ENCODE data around the gene UBE2Z. TPM values are rescaled to one million over a fixed set of nuclear protein-coding genes. Genes with fewer than 3 reads are reported as not detected.
A peak's percentile ranks its signal among the peaks of the same experiment; 100 is the strongest.

The UBE2Z gene
- total and polyA plus RNA-seq, 2 of the 4 experiments (the other 2 are of a cell fraction), result 68.5 to 126 TPM

DNA sequence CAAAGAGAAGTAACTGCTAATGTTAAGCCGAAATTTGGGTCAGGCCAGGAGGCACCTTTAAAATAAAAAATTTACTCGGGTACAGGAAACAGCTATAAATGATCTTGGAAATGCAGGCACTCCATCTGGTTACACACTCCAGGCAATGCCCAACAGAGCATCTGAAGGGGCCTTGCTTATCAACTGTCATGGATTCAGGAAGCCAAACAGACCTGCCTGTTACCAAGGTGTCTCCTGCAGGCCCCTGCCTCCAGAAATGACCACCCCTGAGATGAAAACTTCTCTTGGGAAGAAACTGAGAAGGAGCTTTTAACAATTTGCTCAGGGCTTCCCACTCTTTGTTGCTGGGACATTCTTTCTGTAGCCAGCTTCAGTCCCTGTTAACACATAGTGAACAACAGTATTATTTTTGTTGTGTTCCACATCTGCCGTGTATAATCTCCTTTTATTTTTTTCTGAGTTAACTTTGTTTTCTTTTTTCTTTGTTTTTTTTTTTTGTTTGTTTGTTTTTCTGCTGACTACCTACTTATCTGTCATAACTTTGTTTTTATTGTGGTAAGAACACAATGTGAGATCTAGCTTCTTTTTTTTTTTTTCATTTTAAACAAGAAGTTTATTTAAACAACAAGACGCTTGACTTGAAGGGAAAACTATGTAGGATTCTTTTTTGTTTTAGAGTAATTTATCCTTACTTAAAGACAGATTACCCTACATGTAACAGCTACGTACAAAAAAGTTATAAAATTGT lies 34.3 kb upstream of the UBE2Z start (continued):
- TF ChIP-seq FOS (IDR thresholded peaks at IDR 0.05; ENCODE audit: low read depth, low read length), result no peak

DNA sequence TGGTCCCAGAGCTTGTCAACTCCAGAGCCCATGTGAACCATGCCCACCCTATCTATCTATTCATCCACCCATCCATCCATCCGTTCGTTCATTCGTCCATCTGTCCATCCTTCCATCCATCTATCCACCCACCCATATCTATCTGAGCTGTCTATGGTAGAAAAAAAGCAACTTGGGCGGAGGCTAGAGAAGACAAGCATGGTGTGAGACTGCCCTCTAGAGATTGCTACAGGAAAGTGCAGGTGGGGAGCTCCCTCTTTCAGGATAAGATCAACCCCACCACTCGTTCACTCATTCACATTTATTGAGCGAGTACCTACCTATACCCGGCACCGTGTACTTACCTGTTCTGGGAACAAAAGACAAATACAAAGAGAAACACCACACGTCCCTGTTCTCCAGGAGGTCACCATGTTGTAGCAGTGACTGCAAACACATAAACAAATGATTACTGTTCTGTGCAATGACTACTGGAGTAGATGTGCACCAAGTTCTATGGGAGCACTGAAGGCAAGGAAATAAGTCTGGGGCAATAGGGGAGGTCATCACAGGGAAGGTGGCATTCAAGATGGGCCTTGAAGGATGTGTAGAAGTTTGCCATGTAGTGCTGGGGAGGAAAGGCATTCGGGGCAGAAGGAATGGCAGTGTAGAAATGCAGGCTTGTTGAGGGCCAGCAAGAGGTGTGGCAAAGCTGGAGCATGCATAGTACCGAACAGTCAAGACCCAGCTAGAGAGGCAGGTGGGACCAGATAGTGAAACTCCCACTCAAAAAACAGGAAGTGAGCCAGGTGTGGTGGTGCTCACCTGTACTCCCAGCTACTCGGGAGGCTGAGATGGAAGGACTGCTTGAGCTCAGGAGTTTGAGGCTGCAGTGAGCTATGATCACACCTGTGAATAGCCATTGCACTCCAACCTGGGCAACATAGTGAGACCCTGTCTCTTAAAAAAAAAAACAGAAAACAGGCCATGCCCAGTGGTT lies 29.0 kb upstream of the UBE2Z start:
- intact Hi-C loops (cut with micrococcal nuclease), result loop anchor here (1.0 to 2.0 kb wide), 5 partner anchors 65 to 208 kb away; no protein-coding TSS in a partner anchor
- POLR2A ChIA-PET (ENCODE audit: unreplicated experiment), result no interaction called here
- TF ChIP-seq NFE2L2 (IDR thresholded peaks at IDR 0.05; ENCODE audit: low read depth, low read length) (no peak), POLR2A (IDR thresholded peaks at IDR 0.05; ENCODE audit: low read depth, low read length) (0 out of 2 replicates have a peak, but pooled peaks have one; percentile 36), CEBPB (IDR thresholded peaks at IDR 0.05; ENCODE audit: low read depth, low read length) (no peak), MAZ (IDR thresholded peaks at IDR 0.05; ENCODE audit: borderline replicate concordance, low read depth, low read length) (no peak), RFX5 (IDR thresholded peaks at IDR 0.05; ENCODE audit: low read depth, low read length) (no peak), RCOR1 (IDR thresholded peaks at IDR 0.05; ENCODE audit: insufficient replicate concordance, low read length) (no peak), CHD1 (IDR thresholded peaks at IDR 0.05; ENCODE audit: low read depth, low read length) (no peak), FOS (IDR thresholded peaks at IDR 0.05; ENCODE audit: low read depth, low read length) (no peak), RAD21 (IDR thresholded peaks at IDR 0.05; ENCODE audit: low read length) (peak; percentile 98), MAFK (IDR thresholded peaks at IDR 0.05; ENCODE audit: low read depth, low read length) (no peak)
- TF ChIP-seq, protein P1, sequence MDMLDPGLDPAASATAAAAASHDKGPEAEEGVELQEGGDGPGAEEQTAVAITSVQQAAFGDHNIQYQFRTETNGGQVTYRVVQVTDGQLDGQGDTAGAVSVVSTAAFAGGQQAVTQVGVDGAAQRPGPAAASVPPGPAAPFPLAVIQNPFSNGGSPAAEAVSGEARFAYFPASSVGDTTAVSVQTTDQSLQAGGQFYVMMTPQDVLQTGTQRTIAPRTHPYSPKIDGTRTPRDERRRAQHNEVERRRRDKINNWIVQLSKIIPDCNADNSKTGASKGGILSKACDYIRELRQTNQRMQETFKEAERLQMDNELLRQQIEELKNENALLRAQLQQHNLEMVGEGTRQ (IDR thresholded peaks at IDR 0.05; ENCODE audit: low read depth, low read length), result no peak

More for the DNA sequence above, 29.0 kb upstream of the UBE2Z start:
- Histone ChIP-seq H4K91ac (ENCODE audit: insufficient read depth, low read depth, low read length) (no peak overlapping the region), H4K20me1 (ENCODE audit: insufficient read depth, low read length) (no peaks in the 10 kb centered on the region), H3K4me2 (ENCODE audit: low read depth, low read length) (0 out of 2 replicates have a peak overlapping the region, but pooled peaks have one; percentile 21), H3K27ac (ENCODE audit: insufficient read depth, low read length) (no peak overlapping the region), H4K8ac (ENCODE audit: low read depth in 2 of 2, low read length in 2 of 2) (no peak overlapping the region), H2AK9ac (replicated peaks; ENCODE audit: low read depth, low read length, poor library complexity) (no peak overlapping the region), H3K4me1 (ENCODE audit: control insufficient read depth, insufficient read depth, low read length) (no peaks in the 10 kb centered on the region), H2BK20ac (ENCODE audit: low read depth, low read length) (no peak overlapping the region), H3K18ac (ENCODE audit: low read depth, low read length) (no peak overlapping the region), H2BK15ac (ENCODE audit: low read depth, low read length) (no peak overlapping the region), H3K56ac (ENCODE audit: extremely low read depth, insufficient read depth, low read length) (no peak overlapping the region), H3K4me3 (ENCODE audit: insufficient read depth, low read depth, low read length) (no peak overlapping the region), H3K79me1 (ENCODE audit: low read depth in 1 of 2, low read length in 2 of 2) (no peaks in the 10 kb centered on the region), H3K14ac (replicated peaks; ENCODE audit: low read depth, low read length) (no peak overlapping the region), H2BK5ac (ENCODE audit: low read depth, low read length, poor library complexity, severe bottlenecking) (no peak overlapping the region), H3K9me1 (ENCODE audit: insufficient read depth, low read length) (no peaks in the 10 kb centered on the region), H3K27me3 (ENCODE audit: control insufficient read depth, insufficient read depth, low read length) (peaks cover 2% of the 10 kb centered on the region), H3K23ac (ENCODE audit: low read depth, low read length) (no peak overlapping the region), H2AK5ac (ENCODE audit: low read depth, low read length) (no peak overlapping the region), H3K9me3 (ENCODE audit: control insufficient read depth, insufficient read depth, low read length) (no peaks in the 10 kb centered on the region), H3K36me3 (ENCODE audit: control insufficient read depth, insufficient read depth, low read length) (no peaks in the 10 kb centered on the region), H2BK120ac (ENCODE audit: low read depth, low read length) (no peak overlapping the region), H3K4ac (ENCODE audit: low read depth, low read length) (no peak overlapping the region), H3K9ac (ENCODE audit: low read depth, low read length) (no peak overlapping the region), H2AFZ (replicated peaks; ENCODE audit: low read length, poor library complexity) (no peak overlapping the region), H4K5ac (ENCODE audit: low read depth, low read length) (no peak overlapping the region)
- DNase-seq (peak; percentile 66), ATAC-seq (ENCODE audit: low read depth) (peak; percentile 99)
- 52% methylated on average over 2 of the region's 12 CpGs; no CpG with 5 or more reads in 1 of the 2 experiments for WGBS, 2 experiments (ENCODE audit: extremely low coverage in 2 of 2, insufficient read length in 1 of 2)
- CTCF ChIA-PET, result interaction anchor here (0.5 to 4.3 kb wide), 25 partner anchors 13 to 266 kb away, joined by 3 to 82 read pairs (median 5); partner anchors contain the start of genes ATP5MC1, PRAC1, PRAC2 and TTLL6
- in situ Hi-C loops (cut with MboI; ENCODE audit: low sequenced_read_pairs) (loop anchor here (5.0 kb wide), 2 partner anchors 77 to 202 kb away; no protein-coding TSS in a partner anchor), dilution Hi-C loops (cut with HindIII; ENCODE audit: low sequenced_read_pairs, unreplicated experiment) (no loop called here)
- no TSS peak for BruUV-seq (replicated peaks)

Data from IMR-90 (cell line).